OCI-LY7 (cell line): Measurements from ENCODE around the gene FLNB. TPM values are rescaled to one million over a fixed set of nuclear protein-coding genes. Genes with fewer than 3 reads are reported as not detected.

Experiments
- BruUV-seq: library from RNA; stranded (reverse); fragments of 400-500 nt; replicated peaks from 2 replicates; lab custom pipeline; 2021; lab: Mats Ljungman, UMichigan
- CTCF ChIA-PET: fragments of 300-600 bp; sonication (Branson Sonifier 250); formaldehyde crosslinking; loops from one replicate; lab custom pipeline; 2022; ENCODE audit warnings: antibody characterized with exemption; ENCODE audit not compliant: unreplicated experiment; lab: Charles Lee
- POLR2A ChIA-PET: fragments of 300-600 bp; sonication (Branson Sonifier 250); formaldehyde crosslinking; loops from one replicate; lab custom pipeline; 2022; ENCODE audit warnings: antibody characterized with exemption; lab: Charles Lee
- DNase-seq: peaks from one replicate; pipeline ENCODE4 v3.0.0-alpha.2; 2015; ENCODE audit warnings: low spot score
- H2AFZ ChIP-seq: fragments of 200-600 bp; sonication (generic), shearing (Covaris generic); 2 replicates; pipeline ENCODE4 v1.6.1; 2014; ENCODE audit warnings: mild to moderate bottlenecking, antibody characterized with exemption, low read length, moderate library complexity
- H3K27ac ChIP-seq: fragments of 200-600 bp; sonication (generic); 2 replicates; pipeline ENCODE4 v1.5.1; 2014; ENCODE audit warnings: mixed run types, low read depth, mild to moderate bottlenecking, moderate library complexity, low read length, inconsistent platforms; ENCODE audit not compliant: poor library complexity, severe bottlenecking
- H3K36me3 ChIP-seq: fragments of 200-600 bp; sonication (generic); 2 replicates; pipeline ENCODE4 v1.6.1; 2014; ENCODE audit warnings: mild to moderate bottlenecking, antibody characterized with exemption, low read length, moderate library complexity, mixed read lengths; ENCODE audit not compliant: insufficient read depth
- H3K4me1 ChIP-seq: fragments of 200-600 bp; sonication (generic); 2 replicates; pipeline ENCODE4 v1.5.1; 2014; ENCODE audit warnings: mild to moderate bottlenecking, low read length; ENCODE audit not compliant: insufficient read depth, poor library complexity, severe bottlenecking
- H3K4me2 ChIP-seq: fragments of 200-600 bp; sonication (generic); 2 replicates; pipeline ENCODE4 v1.6.1; 2014; ENCODE audit warnings: mild to moderate bottlenecking, low read length
- H3K4me3 ChIP-seq: fragments of 200-600 bp; sonication (generic); 2 replicates; pipeline ENCODE4 v1.5.1; 2014; ENCODE audit warnings: mild to moderate bottlenecking, low read depth, low read length; ENCODE audit not compliant: poor library complexity, severe bottlenecking
- H3K79me2 ChIP-seq: fragments of 200-600 bp; sonication (generic); 2 replicates; pipeline ENCODE4 v1.6.1; 2016; ENCODE audit warnings: low read depth, mild to moderate bottlenecking, low read length, moderate library complexity, mixed read lengths; ENCODE audit not compliant: insufficient read depth
- H3K9me2 ChIP-seq: fragments of 200-600 bp; sonication (generic); 2 replicates; pipeline ENCODE4 v1.6.1; 2016; ENCODE audit warnings: mild to moderate bottlenecking, low read length, mixed read lengths; ENCODE audit not compliant: insufficient read depth
- H3K9me3 ChIP-seq: fragments of 200-600 bp; sonication (generic); 2 replicates; pipeline ENCODE4 v1.6.1; 2014; ENCODE audit warnings: mild to moderate bottlenecking, mixed run types, low read length, mixed read lengths
- H4K20me1 ChIP-seq: fragments of 200-600 bp; sonication (generic); 2 replicates; pipeline ENCODE4 v1.6.1; 2014; ENCODE audit warnings: mild to moderate bottlenecking, antibody characterized with exemption, low read length, moderate library complexity, mixed read lengths; ENCODE audit not compliant: insufficient read depth
- EZH2phosphoT487 ChIP-seq: fragments of 200-600 bp; sonication (generic); IDR thresholded peaks from 2 replicates; pipeline ENCODE4 v1.6.1; 2018; ENCODE audit warnings: low read depth, borderline replicate concordance, mild to moderate bottlenecking, mixed run types, antibody characterized with exemption, low read length, moderate library complexity, mixed read lengths
- intact Hi-C: fragments of 100-400 bp; cut with micrococcal nuclease; formaldehyde crosslinking; loops from one replicate; pipeline ENCODE4 v1.10.0; 2022; ENCODE audit not compliant: unreplicated experiment
- total RNA-seq, 2 experiments: library from RNA; depleted of rRNA in 1 of 2; stranded (reverse); fragments of >200 nt in 1 of 2; shearing (Covaris generic) in 1 of 2; gene quantifications; 2 replicates each; pipeline ENCODE4 v1.2.3, GENCODE V29; 2014 to 2022
- TF ChIP-seq, protein P1 (sequence below): fragments of 200-600 bp; sonication (generic); conservative IDR thresholded peaks from 2 replicates; pipeline ENCODE4 v1.5.1; 2014; ENCODE audit warnings: mild to moderate bottlenecking, antibody characterized with exemption, low read length, moderate library complexity, mixed read lengths

Gene FLNB
- total RNA-seq, 2 experiments from 2014 or later, result 29.9 to 39.1 TPM

DNA sequence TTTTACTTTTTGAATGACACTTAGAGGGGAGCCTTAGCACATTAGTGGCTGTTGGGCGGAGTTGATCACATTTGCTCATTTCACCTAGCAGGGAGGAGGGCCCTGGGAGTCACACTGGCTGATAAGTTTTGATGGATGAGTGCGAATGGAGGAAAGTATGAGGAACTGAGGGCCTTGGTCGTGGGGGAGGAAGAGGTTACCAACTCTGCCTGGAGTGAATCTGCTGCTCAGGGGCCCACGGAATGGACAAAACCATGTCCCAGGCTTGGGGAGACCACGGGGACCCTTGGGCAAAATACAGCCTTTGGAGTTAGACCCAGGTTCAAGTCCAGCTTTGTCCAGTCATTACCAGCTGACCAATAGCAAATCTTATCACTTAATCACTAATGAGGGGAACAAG lies 5.1 kb upstream of the FLNB start:
- no peak for DNase-seq
- intact Hi-C loops, result no loop called here
- Histone ChIP-seq H3K4me3 (no peak overlapping the region), H3K9me2 (no peaks in the 10 kb centered on the region), H3K79me2 (no peaks in the 10 kb centered on the region), H2AFZ (no peak overlapping the region), H3K27ac (no peak overlapping the region), H3K4me2 (no peak overlapping the region), H4K20me1 (no peaks in the 10 kb centered on the region), H3K4me1 (peaks cover 15% of the 10 kb centered on the region), H3K36me3 (no peaks in the 10 kb centered on the region), H3K9me3 (no peaks in the 10 kb centered on the region)
- CTCF ChIA-PET, result no interaction called here
- no peak for TF ChIP-seq EZH2phosphoT487
- TF ChIP-seq, protein P1, sequence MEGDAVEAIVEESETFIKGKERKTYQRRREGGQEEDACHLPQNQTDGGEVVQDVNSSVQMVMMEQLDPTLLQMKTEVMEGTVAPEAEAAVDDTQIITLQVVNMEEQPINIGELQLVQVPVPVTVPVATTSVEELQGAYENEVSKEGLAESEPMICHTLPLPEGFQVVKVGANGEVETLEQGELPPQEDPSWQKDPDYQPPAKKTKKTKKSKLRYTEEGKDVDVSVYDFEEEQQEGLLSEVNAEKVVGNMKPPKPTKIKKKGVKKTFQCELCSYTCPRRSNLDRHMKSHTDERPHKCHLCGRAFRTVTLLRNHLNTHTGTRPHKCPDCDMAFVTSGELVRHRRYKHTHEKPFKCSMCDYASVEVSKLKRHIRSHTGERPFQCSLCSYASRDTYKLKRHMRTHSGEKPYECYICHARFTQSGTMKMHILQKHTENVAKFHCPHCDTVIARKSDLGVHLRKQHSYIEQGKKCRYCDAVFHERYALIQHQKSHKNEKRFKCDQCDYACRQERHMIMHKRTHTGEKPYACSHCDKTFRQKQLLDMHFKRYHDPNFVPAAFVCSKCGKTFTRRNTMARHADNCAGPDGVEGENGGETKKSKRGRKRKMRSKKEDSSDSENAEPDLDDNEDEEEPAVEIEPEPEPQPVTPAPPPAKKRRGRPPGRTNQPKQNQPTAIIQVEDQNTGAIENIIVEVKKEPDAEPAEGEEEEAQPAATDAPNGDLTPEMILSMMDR, result no peak
- POLR2A ChIA-PET, result interaction anchor here (0.6 kb wide), 1 partner anchor 583 kb away, joined by 3 read pairs; no protein-coding TSS in a partner anchor
- BruUV-seq, result no TSS peak

DNA sequence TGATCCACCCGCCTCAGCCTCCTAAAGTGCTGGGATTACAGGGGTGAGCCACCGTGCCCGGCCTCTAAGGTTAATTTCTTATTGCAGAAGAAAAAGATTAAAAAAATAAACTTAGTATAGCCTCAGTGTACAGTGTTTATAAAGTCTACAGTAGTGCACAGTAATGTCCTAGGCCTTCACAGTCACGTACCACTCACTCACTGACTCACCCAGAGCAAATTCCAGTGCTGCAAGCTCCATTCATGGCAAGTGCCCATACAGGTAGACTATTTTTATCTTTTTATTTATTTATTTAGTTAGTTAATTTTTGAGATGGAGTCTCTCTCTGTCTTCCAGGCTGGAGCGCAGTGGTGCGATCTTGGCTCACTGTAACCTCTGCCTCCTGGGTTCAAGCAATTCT lies 3.2 kb upstream of the FLNB start:
- no peaks in the 10 kb centered on the region for H3K36me3 ChIP-seq
- no TSS peak for BruUV-seq
- DNase-seq, result no peak
- peaks cover 13% of the 10 kb centered on the region for H3K4me1 ChIP-seq
- TF ChIP-seq, protein P1, result no peak
- TF ChIP-seq EZH2phosphoT487, result no peak
- no peak overlapping the region for H3K27ac ChIP-seq
- ChIA-PET POLR2A (interaction anchor here (0.7 kb wide), 1 partner anchor 335 kb away, joined by 3 read pairs; no protein-coding TSS in a partner anchor), CTCF (no interaction called here)
- no peaks in the 10 kb centered on the region for H3K9me2 ChIP-seq
- intact Hi-C loops, result no loop called here
- no peak overlapping the region for H3K4me2 ChIP-seq
- H2AFZ ChIP-seq, result no peak overlapping the region
- no peaks in the 10 kb centered on the region for H4K20me1 ChIP-seq
- H3K9me3 ChIP-seq, result no peaks in the 10 kb centered on the region
- H3K79me2 ChIP-seq, result peaks cover 7% of the 10 kb centered on the region; the same call in 1 of the 2 replicates
- no peak overlapping the region for H3K4me3 ChIP-seq

DNA sequence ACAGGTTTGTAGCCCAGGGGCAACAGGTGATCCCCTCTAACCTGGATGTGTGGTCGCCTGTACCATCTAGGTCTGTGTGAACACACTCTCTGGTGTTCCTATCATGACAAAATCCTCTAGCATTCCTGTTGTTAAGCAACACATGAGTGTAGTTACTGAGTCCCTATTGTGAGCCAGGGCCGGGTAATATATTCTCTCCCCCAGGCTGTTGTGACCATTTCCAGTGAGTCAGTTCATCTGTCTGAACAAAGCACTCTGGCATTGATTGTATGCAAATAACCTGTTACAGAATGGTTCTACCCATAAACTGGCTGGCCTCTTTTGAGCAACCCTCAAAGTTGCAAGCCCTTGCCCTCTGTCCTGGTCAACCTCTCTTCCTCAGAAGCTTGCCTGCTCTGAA lies 2.6 kb upstream of the FLNB start:
- intact Hi-C loops, result no loop called here
- Histone ChIP-seq H3K36me3 (no peaks in the 10 kb centered on the region), H3K27ac (no peak overlapping the region), H3K4me3 (no peak overlapping the region), H3K79me2 (peaks cover 12% of the 10 kb centered on the region; the same call in 1 of the 2 replicates), H4K20me1 (no peaks in the 10 kb centered on the region), H3K9me2 (no peaks in the 10 kb centered on the region), H3K4me2 (no peak overlapping the region), H3K4me1 (peaks cover 19% of the 10 kb centered on the region), H2AFZ (no peak overlapping the region), H3K9me3 (no peaks in the 10 kb centered on the region)
- no TSS peak for BruUV-seq
- ChIA-PET CTCF (no interaction called here), POLR2A (no interaction called here)
- no peak for TF ChIP-seq EZH2phosphoT487
- TF ChIP-seq, protein P1, result no peak
- no peak for DNase-seq
